Left ventricle myocardium inferior (tissue), 1 donor: Measurements from ENCODE around the gene NHERF2. TPM values are rescaled to one million over a fixed set of nuclear protein-coding genes. Genes with fewer than 3 reads are reported as not detected.

Experiments
- DNase-seq: peaks from one replicate; pipeline ENCODE4 v3.0.0-alpha.2; 2020
- H3K27ac ChIP-seq: fragments of 200-600 bp; replicated peaks from 2 replicates; pipeline ENCODE4 v1.8.0; 2021
- H3K27me3 ChIP-seq: fragments of 200-600 bp; 2 replicates; pipeline ENCODE4 v1.8.0; 2021; ENCODE audit warnings: low read depth
- H3K36me3 ChIP-seq: fragments of 200-600 bp; 2 replicates; pipeline ENCODE4 v1.8.0; 2021
- H3K4me1 ChIP-seq: fragments of 200-600 bp; 2 replicates; pipeline ENCODE4 v1.8.0; 2021
- H3K4me3 ChIP-seq: fragments of 200-600 bp; 2 replicates; pipeline ENCODE4 v1.8.0; 2021; ENCODE audit warnings: mild to moderate bottlenecking, moderate library complexity
- H3K9me3 ChIP-seq: fragments of 200-600 bp; replicated peaks from 2 replicates; pipeline ENCODE4 v1.8.0; 2021
- intact Hi-C: fragments of 100-400 bp; cut with micrococcal nuclease; formaldehyde crosslinking; loops from one replicate; pipeline ENCODE4 v1.11.0; 2022
- total RNA-seq: library from RNA; stranded (reverse); fragmentation: NEBNext Ultra II Directional; extraction: Animal tissue kit (Norgen Biotek cat#: 25700); gene quantifications from one replicate; pipeline ENCODE4 v1.2.1, GENCODE V29; 2021
- TF ChIP-seq, protein P1 (sequence below): fragments of 200-600 bp; IDR thresholded peaks from 2 replicates; pipeline ENCODE4 v1.8.0; 2021; ENCODE audit warnings: antibody characterized with exemption, mild to moderate bottlenecking, borderline replicate concordance
- donor health status: DM: no; HTN: yes; CAD: no; lungs with severe emphysema.

Gene NHERF2
- total RNA-seq, 1 donor from 2014 or later: 221 TPM

DNA sequence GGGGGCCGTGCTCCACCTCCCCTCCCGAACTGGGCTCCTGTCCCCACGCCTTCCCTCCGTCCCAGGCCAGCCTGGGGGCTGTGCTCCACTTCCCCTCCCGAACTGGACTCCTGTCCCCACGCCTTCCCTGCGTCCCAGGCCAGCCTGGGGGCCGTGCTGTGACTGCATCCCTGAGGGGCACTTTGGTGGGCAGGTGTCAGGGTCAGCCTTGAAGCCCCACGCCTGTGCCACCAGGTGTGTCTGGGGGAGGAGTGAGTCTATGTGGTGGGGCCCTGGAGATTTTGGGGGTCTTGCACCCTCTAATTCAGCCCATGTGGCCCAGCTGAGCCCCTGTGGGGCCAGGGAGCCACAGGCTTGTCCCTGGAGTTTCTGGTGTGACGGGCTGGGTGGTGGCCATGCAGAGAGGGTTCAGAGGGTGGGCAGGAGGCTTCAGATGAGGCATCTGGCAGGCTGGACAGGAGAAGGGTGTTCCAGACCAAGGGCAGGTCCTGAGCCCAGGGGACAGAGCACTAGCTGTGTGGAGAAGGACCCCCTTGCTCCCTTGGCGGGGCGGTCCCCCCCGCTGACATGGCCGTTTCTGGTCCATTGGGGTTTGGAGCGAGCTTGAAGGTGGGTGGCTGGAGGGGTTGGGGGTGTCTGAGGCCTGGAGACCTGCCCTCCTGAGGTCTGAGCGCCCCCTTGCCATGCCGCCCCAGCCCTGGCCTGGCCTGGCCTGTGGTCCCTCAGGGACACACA is 8.2 kb downstream of the NHERF2 start:
- TF ChIP-seq, protein P1, sequence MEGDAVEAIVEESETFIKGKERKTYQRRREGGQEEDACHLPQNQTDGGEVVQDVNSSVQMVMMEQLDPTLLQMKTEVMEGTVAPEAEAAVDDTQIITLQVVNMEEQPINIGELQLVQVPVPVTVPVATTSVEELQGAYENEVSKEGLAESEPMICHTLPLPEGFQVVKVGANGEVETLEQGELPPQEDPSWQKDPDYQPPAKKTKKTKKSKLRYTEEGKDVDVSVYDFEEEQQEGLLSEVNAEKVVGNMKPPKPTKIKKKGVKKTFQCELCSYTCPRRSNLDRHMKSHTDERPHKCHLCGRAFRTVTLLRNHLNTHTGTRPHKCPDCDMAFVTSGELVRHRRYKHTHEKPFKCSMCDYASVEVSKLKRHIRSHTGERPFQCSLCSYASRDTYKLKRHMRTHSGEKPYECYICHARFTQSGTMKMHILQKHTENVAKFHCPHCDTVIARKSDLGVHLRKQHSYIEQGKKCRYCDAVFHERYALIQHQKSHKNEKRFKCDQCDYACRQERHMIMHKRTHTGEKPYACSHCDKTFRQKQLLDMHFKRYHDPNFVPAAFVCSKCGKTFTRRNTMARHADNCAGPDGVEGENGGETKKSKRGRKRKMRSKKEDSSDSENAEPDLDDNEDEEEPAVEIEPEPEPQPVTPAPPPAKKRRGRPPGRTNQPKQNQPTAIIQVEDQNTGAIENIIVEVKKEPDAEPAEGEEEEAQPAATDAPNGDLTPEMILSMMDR: no peak
- intact Hi-C loops: no loop called here
- Histone ChIP-seq H3K4me1 (peaks cover 81% of the 10 kb centered on the region), H3K27me3 (no peaks in the 10 kb centered on the region), H3K4me3 (peak overlapping the region; percentile 72), H3K27ac (peak overlapping the region; percentile 96), H3K36me3 (peaks cover 45% of the 10 kb centered on the region), H3K9me3 (no peaks in the 10 kb centered on the region)
- DNase-seq: no peak

DNA sequence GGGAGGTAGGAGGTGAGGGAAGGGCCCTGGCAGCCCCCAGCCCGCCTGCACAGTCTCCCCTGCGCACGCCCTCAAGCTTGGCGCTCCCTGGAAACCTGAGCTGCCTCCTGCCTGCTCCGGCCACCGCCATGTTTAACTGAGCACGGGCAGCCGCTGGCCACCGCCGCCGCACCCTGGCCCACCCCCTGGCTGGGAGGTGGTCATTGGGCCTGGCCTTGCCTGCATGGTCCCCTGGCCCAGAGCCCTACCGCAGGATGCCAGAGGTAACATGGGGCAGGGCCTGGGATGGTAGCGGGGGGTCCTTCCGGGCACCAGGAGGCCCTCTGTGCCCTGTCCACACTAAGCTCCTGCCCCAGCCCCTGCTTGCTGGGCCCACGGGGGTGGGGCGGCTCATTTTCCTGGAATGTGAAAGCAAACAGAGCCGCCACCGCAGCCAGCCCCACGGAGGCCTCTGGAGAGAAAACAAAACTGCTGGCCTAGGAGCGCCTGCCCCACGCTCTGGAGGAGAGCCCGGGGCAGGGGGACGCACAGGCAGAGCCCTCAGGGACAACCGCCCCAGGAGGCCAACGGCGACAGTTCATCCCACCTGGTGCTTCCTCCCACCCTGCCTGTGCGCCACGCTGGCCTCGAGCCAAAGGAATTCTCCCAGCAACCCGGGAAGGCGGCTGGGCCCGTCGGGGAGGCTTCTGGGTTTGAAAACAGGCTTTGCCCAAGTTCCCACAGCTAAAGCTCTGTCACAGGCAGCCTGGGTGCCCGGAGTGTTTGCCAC is 8.9 kb downstream of the NHERF2 start:
- Histone ChIP-seq H3K27me3 (no peaks in the 10 kb centered on the region), H3K4me3 (peak overlapping the region; percentile 72), H3K36me3 (peaks cover 39% of the 10 kb centered on the region), H3K9me3 (no peaks in the 10 kb centered on the region), H3K27ac (peak overlapping the region; percentile 96), H3K4me1 (peaks cover 84% of the 10 kb centered on the region)
- intact Hi-C loops: no loop called here
- TF ChIP-seq, protein P1: no peak
- peak; percentile 79 for DNase-seq

DNA sequence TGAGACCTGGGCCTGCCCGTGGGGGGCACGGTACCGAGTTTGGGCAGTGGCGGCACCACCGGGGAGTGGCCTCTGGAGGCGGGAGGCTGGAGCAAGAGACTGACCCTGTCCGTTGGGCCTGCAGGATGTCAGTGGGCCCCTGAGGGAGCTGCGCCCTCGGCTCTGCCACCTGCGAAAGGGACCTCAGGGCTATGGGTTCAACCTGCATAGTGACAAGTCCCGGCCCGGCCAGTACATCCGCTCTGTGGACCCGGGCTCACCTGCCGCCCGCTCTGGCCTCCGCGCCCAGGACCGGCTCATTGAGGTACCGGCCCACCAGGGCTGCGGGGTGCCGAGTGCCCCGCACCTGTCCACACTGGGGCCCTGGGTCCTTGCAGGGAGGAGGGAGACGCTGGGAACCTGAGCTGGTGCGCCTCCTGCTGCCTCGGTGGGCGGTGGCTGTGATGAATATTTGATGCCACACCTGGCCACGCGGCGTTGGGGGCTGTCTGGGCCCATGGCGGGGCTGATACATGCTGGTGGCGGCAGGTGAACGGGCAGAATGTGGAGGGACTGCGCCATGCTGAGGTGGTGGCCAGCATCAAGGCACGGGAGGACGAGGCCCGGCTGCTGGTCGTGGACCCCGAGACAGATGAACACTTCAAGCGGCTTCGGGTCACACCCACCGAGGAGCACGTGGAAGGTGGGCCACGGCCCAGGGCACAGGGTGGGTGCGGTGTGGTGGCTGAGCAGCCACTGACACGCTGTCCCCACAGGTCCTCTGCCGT is 9.7 kb downstream of the NHERF2 start:
- intact Hi-C loops: no loop called here
- Histone ChIP-seq H3K36me3 (peaks cover 38% of the 10 kb centered on the region), H3K4me1 (peaks cover 91% of the 10 kb centered on the region), H3K27me3 (no peaks in the 10 kb centered on the region), H3K27ac (peak overlapping the region; percentile 96), H3K9me3 (no peaks in the 10 kb centered on the region), H3K4me3 (peak overlapping the region; percentile 72)
- TF ChIP-seq, protein P1: no peak
- DNase-seq: no peak

DNA sequence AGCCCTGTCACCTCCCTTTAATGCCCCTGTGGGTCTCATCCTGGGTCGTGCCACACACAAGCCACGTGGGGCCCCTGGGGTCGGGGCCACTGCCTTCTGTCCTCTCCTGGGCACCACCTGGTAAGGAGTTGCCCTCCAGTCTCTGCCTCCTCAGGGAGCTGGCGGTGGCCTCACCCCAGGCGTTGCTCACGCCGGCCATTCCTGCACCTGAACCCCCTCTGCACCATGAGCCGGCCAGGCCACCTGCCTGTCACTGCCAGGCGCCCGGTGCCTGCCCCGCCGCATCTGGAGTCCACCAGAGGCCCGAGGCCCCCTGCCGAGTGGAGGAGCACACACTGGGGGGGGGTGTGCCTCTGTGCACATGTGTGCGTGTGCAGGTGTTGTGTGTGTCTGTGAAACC is 10.4 kb downstream of the NHERF2 start:
- DNase-seq: no peak

More for the DNA sequence above, 10.4 kb downstream of the NHERF2 start:
- no peaks in the 10 kb centered on the region for H3K9me3 ChIP-seq
- peaks cover 38% of the 10 kb centered on the region for H3K36me3 ChIP-seq
- intact Hi-C loops: no loop called here
- H3K4me1 ChIP-seq: peaks cover 96% of the 10 kb centered on the region
- H3K27ac ChIP-seq: peak overlapping the region; percentile 96
- peak overlapping the region; percentile 72 for H3K4me3 ChIP-seq
- no peaks in the 10 kb centered on the region for H3K27me3 ChIP-seq
- TF ChIP-seq, protein P1: no peak
